22Rv1 (cell line): ENCODE results near the gene MRPL45.

Experiments
- H3K27ac ChIP-seq: fragments of 450-650 bp; 2 replicates; pipeline ENCODE4 v1.5.1; 2017
- ZFX ChIP-seq: fragments of 450-650 bp; IDR thresholded peaks from 2 replicates; pipeline ENCODE4 v1.6.1; 2017; ENCODE audit warnings: antibody characterized with exemption, borderline replicate concordance
- TF ChIP-seq, protein P1 (sequence below): fragments of 450-650 bp; IDR thresholded peaks from 2 replicates; pipeline ENCODE4 v1.5.1; 2017; ENCODE audit warnings: mild to moderate bottlenecking

Gene MRPL45

DNA sequence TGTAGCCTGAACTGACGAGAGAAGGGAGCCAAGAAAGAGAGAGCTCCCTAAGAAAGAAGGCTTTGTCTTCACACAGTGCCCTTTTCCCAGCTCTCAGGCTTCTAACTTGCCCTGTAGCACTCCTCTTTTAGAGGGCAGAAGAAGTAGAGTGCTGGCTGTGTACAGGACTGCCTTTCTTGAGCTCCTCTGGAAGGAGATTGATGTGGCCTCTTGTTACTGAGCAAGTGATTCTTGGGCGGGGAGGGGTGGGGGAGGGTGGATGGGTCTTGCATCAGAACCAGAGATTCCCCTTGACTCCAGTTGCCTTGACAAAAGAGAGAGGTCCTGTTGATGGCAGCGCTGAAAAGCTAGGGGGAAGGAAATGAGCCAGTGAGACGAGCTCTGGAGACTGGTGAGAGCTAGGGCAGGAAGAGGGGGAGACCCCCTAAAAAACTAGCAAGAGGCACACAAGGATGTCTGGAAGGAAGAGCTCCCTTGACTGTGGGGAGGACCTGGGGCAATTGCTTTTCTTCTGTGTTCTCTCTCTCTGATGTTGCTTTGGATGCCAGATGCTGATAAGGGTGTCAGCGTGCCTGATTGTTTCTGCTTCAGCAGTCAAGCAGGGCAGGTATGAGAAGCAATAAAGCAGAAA lies 28.4 kb downstream of the MRPL45 start:
- TF ChIP-seq, protein P1, sequence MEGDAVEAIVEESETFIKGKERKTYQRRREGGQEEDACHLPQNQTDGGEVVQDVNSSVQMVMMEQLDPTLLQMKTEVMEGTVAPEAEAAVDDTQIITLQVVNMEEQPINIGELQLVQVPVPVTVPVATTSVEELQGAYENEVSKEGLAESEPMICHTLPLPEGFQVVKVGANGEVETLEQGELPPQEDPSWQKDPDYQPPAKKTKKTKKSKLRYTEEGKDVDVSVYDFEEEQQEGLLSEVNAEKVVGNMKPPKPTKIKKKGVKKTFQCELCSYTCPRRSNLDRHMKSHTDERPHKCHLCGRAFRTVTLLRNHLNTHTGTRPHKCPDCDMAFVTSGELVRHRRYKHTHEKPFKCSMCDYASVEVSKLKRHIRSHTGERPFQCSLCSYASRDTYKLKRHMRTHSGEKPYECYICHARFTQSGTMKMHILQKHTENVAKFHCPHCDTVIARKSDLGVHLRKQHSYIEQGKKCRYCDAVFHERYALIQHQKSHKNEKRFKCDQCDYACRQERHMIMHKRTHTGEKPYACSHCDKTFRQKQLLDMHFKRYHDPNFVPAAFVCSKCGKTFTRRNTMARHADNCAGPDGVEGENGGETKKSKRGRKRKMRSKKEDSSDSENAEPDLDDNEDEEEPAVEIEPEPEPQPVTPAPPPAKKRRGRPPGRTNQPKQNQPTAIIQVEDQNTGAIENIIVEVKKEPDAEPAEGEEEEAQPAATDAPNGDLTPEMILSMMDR = no peak
- no peak for TF ChIP-seq ZFX
- H3K27ac ChIP-seq = no peak overlapping the region

DNA sequence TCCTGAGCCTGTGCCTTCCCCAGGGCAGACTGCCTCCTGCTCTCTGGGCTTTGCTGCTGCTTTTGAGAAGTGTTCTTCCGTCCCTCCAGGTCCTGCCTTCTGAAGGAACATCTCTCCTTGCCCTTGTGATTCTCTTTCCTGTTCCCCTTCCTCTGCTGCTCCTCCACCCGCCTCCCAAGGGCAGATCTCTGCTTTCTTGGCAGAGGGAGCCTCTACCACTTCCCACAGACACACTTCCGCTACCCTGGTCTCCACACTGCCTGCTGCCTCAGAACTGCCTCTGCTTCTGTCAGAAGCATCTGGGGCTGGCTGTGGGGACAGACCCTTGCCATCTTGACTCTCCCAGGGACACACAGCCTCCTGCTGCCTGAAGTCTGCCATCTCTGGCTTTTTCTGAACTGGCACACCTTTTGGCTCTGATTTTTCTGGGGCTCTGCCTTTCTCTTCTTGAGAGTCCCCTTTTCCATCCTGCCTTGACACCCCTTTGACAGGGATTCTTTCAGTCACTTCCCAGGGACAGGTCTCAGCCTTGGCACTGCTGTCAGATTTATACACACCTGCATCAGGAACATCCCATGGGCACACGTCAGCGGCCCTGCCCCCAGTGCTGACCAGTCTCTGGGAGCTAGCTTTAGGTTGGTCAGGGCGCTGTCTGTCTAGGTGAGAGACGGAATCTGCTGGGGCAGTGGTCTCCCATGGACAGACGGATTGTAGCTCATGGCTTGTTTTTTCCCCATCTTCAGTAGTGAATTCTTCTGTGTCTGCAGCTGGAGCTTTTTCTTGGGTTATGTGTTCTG lies 30.2 kb downstream of the MRPL45 start:
- TF ChIP-seq ZFX = no peak
- TF ChIP-seq, protein P1 = no peak
- no peak overlapping the region for H3K27ac ChIP-seq

DNA sequence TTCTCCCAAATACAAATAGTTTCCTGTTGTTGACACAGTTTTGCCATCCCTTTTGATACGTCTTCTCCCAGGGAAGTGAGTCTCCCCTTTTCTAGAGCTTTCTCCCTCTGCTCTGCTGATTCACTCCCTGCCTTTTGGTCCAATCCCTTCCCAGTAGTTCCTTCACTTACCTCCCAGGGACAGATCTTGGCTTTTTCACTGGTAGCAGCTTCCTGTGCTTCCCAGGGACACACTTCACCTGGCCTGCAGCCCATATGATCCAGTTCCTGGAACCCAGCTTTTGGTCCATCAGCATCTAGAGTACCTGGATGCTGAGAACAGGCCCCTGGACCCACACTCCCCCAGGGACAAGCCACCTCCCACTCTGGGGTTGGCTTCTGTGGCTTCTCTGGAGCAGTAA lies 31.0 kb downstream of the MRPL45 start:
- no peak overlapping the region for H3K27ac ChIP-seq
- TF ChIP-seq, protein P1 = no peak
- TF ChIP-seq ZFX = no peak

DNA sequence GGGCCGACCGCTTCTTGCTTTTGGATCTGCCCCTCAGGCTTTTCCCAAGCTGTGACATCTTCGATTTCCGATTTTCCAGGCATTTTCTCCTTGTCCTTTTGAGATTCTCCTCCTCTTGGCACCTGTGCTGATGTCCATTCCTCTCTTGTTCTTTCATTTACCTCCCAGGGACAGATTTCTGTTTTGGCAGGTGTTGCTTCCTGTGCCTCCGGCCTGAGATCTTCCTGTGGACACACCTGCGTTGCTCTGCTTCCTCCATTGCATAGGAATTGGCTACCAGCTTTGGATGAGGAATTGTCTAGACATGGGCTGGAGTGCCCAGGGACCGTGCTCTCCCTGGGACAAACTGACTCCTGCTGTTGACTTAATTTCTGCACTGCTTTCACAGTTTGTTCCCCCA lies 31.7 kb downstream of the MRPL45 start:
- no peak overlapping the region for H3K27ac ChIP-seq
- no peak for TF ChIP-seq ZFX
- TF ChIP-seq, protein P1 = no peak

DNA sequence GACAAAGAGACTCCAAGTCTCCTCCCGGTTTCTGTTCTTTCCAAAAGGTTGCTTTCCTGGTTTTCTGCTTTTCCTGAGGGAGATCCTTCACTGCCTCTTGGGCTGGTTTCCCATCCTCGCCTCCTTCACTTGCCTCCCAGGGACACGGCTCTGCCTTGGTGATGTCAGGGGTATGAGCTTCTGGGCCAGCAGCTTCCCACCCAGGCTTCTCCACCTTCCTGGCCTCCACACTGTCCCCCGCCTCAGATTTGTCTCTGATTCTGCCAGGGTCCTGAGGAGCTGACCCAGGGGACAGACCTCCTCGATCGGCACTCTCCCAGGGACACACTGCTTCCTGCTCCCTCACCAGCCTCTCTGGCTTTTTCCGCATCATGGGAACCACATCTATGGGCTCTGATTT lies 32.3 kb downstream of the MRPL45 start:
- H3K27ac ChIP-seq = no peak overlapping the region
- no peak for TF ChIP-seq ZFX

DNA sequence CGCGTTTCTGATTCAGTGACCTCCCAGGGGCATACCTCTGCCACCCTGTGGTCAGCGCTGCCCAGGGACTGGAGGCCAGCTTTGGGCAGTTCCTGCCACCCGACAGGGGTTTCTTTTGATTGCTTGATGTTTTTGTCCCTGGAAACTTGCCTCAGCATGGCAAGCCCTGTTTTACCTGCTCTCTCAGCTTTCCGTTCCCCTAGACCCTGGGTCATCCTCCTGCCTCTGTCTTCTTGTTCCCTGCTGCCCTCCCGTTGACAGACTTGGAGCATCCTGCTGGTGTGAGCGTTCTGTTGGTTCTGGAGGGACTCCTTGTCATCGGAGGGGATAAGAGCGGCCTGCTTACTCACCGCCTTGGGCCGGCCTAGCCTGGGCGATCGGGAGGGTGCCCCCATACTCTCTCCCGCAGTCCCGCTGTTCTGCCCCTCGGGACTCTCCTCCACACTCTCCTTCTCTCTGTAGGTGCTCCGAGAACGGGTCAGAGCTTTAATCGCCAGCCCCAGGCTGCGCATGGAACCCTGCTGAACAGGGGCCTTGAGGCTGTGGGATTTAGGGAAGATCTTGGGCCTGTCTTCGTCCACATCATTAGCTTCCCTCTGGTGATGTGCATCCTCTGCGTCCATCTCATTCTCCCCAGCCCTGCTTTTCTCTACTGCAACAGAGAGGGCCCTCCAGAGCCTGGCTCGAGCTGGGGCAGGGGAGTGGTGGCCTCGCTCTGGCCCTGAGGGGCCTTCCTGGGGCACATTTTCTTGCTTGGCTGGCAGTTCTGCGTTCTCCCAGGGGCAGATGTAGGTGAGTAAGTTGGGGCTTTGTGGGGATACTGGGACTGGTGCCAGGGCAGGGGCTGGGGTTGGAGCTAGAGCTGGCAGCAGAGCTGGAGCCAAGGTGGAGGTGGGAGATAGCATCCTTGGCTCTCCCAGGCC lies 33.1 kb downstream of the MRPL45 start:
- no peak for TF ChIP-seq ZFX
- TF ChIP-seq, protein P1 = no peak
- H3K27ac ChIP-seq = no peak overlapping the region

DNA sequence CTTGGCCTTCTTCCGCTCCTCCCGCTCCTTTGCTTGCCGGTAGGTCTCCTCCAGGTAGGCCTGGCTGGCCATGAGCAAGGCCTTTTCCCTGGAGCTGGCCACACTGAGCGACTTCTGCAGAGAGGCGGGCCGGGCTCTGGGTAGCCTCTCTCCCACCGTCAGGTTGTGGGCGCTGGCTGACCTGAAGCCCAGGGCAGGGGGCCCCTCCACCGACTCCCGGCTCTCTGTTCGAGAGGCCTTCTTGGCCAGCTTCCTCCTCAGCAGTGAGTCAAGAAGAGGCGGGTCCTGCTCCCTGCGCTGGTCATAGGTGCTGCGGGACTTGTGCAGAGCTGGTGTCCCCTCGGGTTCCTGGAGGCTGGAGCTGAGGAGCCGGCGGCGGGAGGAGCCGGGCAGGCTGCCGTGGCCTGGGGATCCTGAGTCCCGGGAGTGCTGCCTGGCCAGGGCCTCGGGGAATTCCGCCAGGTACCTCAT lies 34.0 kb downstream of the MRPL45 start:
- no peak overlapping the region for H3K27ac ChIP-seq
- no peak for TF ChIP-seq ZFX
- TF ChIP-seq, protein P1 = no peak
